HG03460 (cell line): Measurements from ENCODE around the gene FAM131A.

Experiments
- ATAC-seq: cut with Tn5 transposase; IDR thresholded peaks from one replicate; pipeline ENCODE4 v1.9.1; 2021; ENCODE audit not compliant: unreplicated experiment

FAM131A gene

GRCh38 chr3:184388936-184389230, 51.5 kb downstream of the FAM131A start:
- no peak for ATAC-seq

GRCh38 chr3:184389384-184389783, 52.0 kb downstream of the FAM131A start:
- no peak for ATAC-seq

- no peak for ATAC-seq
Measured at GRCh38 chr3:184389935-184390528, 52.6 kb downstream of the FAM131A start.

GRCh38 chr3:184391266-184391665, 53.9 kb downstream of the FAM131A start:
- no peak for ATAC-seq

- no peak for ATAC-seq
Measured at GRCh38 chr3:184395320-184395660, 57.9 kb downstream of the FAM131A start.
